CD4-positive, alpha-beta T cell treated with Interleukin-4 for 1 hour (primary cell): ENCODE results near the gene PARG.
"Not testable (repeated sequence)": the region's sequence is repeated elsewhere in the genome, so short reads cannot be mapped to it uniquely, and the experiment has no call there.

ENCODE experiments used
- DNase-seq, 2 donors: peaks; one replicate each; pipeline ENCODE4 v3.0.0-alpha.2; 2020 to 2022

The PARG gene

GRCh38 chr10:49941447-49942338, at the start of gene PARG, which contains the start of gene TIMM23B:
TSS of gene PARG (minus strand) at chr10:49942027. CDS start at chr10:49941725, 302 bp downstream.
TSS of gene TIMM23B (plus strand) at chr10:49942053. CDS start at chr10:49942195, 142 bp downstream.
- peak; percentile 78 to 83 for DNase-seq

DNA sequence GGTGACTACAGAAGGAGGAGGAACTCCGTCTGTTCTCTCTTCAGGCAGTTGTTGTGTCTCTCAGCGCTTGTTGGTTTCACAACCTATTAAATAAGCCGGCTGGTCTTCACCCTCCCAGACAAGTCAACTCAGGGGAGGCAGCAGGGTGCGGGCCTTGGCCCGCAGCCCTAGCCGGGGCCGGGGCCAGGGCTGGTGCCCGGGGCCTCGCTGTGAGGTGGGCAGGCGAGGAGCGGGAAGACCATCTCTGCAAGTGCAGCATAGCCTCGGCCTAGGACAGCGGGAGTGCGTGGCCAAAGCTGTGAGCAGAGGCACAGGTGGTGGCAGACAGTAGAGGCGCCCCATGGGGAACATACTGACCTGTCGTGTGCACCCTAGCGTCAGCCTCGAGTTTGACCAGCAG, 46.5 kb upstream of the PARG start, which contains the start of gene AGAP6:
Gene AGAP6, plus strand, starts transcription at position 31 of the 400 bp plus-strand sequence. Its CDS starts 310 bp downstream, at position 341.
- not testable (repeated sequence) for DNase-seq

DNA sequence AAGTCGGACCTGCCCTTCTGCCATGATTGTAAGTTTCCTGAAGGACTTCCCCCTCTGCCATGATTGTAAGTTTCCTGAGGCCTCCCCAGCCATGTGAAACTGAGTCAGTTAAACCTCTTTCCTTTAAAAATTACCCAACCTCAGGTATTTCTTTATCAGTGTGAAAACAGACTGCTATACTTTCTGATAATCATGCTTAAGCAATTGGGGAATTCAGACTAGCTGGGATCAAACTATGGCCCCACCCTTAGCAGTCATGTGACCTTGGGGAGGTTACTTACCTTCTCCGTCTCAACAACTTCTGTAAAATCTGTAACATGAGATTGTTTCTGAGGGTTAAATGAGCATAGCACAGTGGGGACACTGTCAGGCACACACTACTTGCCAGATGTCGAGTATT, 45.4 kb upstream of the PARG start:
- DNase-seq: not testable (repeated sequence)

DNA sequence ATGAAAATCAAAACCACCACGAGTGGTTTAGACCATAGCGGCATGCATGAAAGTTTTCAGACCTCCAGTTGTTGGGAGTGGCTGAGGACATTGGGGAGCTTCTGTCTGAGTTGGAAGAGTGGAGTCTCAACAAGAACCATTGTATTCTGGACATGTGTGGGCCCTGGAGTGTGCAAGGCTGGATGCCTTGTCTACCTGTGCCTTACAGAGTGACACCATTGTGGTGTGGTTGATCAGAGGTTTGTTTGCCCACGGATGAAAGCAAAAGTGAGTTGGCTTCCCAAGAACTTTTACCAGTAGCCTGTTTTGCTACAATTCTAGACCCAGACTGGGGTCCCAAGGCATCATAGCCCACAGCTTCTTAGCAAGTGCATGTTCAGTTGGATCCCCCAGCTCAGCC, 35.9 kb upstream of the PARG start:
- DNase-seq: not testable (repeated sequence)

GRCh38 chr10:49972094-49972493, 30.3 kb upstream of the PARG start:
- DNase-seq: not testable (repeated sequence)

DNA sequence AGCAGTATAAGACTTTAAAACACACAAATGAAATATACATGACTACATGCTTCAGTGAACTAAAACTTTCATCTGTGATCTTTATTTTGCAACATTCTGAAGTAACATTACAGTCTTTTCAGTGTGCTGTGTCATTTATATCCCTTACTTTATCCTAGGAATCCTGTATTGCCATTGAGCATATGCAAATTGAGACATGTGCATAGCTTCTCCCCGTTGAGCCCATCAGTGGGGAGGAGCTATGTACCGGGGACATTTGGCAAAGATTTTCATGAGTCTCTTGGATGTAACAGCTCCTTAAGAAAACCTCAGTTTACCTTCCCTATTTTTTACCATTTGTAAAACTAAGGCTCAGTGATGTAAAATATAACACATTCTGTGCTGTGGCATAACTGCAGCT, 29.6 kb upstream of the PARG start:
- DNase-seq: not testable (repeated sequence)

- not testable (repeated sequence) for DNase-seq
Measured at GRCh38 chr10:49970331-49970857, 28.6 kb upstream of the PARG start.

DNA sequence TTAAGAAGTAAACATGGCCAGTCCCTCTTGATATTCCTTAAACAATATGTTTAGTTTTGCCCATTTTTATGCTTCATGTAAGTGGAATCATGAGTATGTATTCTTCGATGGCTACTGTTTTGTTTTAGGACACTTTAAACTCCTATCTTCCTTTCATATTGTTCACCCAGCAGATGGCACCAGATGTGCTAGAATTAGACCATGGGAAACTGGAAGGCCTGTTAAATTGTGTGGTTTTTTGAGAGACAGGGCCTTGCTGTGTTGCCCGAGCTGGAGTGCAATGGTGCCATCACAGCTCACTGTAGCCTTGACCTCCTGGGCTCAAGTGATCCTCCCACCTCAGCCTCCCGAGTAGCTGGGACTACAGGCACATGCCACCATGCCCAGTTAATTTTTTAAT, 11.3 kb upstream of the PARG start:
- DNase-seq: not testable (repeated sequence)

DNA sequence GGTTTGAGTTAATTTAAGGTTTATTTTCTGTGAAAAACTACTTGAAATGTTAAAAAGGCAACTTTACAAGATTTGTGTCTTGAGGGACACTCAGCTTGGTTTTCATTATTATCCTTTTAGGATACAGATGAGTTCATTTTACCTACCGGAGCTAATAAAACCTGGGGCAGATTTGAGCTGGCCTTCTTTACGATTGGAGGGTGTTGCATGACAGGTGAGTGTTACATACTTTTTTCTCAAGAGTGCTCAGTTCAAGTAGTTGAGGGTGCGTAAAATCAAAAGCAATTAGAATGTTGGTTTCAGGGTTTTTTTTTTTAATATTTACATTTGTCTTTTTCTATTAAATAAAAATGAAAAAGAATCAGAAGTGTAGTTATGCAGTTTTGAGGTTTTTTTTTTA, 10.2 kb upstream of the PARG start:
- DNase-seq: not testable (repeated sequence)

- DNase-seq: not testable (repeated sequence)
Measured at GRCh38 chr10:49948737-49949136, 6.9 kb upstream of the PARG start.

DNA sequence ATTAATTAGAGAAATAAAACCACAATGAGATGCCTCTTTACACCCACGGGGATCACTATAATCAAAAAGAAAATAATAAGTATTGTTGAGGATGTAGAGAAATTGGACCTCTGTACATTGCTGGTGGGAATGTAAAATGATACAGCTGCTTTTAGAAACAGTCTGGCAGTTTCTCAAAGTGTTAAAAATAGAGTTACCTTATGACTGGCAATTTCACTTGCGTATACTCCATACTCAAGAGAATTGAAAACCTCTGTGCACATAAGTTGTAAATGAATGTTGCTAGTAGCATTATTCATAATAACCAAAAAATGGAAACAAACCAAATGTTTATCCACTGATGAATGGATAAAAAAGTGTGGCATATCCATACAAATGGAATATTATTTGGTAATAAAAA, 6.3 kb upstream of the PARG start:
- DNase-seq: not testable (repeated sequence)

GRCh38 chr10:49943607-49944006, 1.8 kb upstream of the PARG start:
- DNase-seq: not testable (repeated sequence)

DNA sequence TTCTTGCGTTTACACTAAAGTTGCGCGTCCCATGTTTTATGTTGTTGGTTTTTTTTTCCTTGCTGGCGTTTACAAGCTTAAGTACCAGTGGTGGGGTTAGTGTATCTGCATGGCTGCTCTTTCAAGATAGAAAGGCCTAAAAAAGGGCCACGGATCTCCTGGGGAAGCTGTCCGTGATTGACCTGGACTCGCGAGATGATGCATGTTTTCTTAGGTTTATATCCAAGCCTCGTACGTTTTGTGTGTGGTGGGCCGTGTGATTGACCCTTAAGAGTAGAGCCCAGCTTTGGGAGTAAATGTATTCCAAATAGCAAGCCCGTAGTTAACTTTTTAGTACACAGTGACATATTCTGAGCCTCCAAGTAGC, 495 bp upstream of the PARG start:
- DNase-seq: not testable (repeated sequence)

DNA sequence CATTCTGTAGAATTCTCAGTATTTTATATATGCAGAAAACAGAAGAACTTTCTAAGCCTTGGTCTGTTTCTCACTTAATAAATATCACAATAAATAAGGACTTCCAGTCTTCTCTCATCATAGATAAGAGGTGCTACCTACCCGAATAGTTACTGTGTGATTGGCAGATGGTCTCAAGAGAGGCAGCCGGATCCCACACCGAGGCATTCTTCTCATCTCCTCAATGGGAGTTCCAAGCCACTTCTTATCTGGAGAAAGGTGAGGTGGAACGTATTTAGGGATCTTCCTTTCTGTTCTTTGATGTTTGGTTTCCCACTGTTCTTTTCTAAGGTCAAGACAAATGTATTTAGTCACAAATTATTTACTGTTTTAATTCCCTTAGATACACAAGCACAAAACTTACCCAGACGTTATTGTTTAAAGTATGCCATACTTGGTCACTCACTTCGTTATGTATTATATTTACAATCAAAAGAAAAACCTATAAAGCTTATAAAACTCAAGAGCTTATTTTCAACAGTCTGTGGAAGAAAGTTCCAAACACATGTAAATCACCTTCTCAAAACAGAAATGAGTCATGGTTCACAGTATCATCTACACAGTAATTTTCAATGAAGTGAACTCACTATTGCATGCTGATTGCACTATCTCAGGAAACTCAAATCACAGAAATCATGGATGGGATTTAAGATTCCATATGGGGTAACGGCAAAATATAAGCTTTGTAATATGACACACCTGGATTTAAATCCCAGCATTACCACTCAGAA, 9.7 kb downstream of the PARG start:
- not testable (repeated sequence) for DNase-seq

DNA sequence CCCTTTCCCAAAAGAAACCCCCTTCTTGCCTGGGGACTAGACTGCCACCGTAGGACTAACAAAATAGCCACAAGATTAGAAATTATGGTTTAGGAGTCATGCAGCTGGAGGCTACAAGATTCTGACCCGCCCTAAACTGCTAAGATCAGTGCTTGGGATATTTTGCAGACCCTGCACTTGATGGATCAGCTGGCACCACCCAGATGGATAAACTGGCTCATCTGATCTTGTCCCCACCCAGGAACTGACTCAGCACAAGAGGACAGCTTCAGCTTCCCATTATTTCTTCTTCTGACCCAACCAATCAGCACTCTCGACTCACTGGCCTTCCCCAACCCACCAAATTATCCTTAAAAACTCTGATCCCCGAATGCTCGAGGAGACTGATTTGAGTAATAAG, 10.6 kb downstream of the PARG start:
- DNase-seq: not testable (repeated sequence)

- not testable (repeated sequence) for DNase-seq
Measured at GRCh38 chr10:49923572-49923971, 18.3 kb downstream of the PARG start.

GRCh38 chr10:49922041-49922440, 19.8 kb downstream of the PARG start:
- DNase-seq: not testable (repeated sequence)

DNA sequence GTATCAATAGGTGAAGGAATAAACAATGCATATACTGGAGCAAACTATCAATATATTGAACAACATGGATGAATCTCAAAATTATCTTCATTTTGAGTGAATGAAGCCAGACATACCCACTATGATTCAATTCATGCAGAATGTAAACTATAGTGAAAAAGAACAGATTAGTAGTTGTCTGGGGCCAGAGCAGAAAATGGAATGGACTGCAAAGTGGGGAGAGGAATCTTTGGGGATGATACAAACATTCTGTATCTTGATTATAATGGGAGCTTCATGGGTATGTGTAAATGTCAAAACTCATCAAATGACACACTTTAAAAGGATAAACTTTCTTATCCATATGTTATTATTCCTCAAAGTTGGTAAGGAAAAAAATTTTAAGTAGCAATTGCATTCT, 23.9 kb downstream of the PARG start:
- DNase-seq: not testable (repeated sequence)

GRCh38 chr10:49916451-49916850, 25.4 kb downstream of the PARG start:
- not testable (repeated sequence) for DNase-seq

DNA sequence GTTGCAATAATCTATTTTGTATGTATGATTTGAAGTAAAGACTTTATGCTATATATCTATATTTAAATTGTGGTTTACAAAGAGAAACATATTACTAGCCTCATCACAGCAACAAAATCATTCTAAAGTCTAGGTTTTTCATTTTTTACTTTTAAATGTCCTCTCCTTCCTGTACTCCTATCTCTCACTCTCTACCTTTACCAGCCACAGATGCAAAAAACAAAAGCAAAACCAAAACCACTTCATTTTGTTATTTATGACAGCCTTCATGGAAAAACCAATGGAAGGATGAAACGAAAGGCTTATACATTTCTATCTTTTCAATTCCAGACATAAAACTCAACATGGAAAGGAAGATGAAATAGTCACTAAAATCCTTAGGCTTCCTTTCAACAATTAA, 31.5 kb downstream of the PARG start:
- not testable (repeated sequence) for DNase-seq

DNA sequence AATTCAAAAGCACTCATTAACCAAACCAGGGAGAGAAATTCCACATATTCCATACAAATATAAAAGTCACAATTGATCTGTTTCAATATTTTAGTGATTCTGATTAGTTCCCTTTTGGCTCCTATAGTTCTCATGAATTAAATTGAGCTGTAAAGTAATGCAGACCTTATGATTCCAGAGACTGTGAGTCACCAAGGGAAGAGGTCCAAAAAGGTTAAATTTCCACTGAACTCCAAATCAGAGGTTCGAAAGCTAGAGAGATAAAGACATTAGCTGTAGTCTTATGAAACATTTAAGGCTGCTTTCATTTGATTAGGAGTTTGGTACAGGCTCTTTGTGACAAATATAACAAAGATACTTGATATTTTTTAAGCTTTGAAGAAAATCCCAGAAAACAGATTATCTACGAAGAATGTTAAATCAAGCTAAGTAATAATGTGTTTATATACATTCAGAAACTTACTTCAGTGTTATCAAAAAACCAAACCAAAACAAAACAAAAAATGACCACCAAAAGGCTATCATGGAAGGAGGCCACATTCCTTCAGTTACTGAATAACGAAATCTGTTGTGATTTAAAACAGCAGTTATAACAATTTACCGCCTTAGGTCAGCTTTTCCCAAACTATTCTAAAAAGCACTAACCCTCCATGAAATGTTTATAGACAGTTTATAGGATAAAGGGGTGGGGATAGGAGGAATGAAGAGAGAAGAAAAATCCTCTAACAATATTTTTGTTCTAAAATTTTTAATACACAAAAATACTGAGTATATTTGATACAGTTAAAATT, 33.3 kb downstream of the PARG start:
- not testable (repeated sequence) for DNase-seq

GRCh38 chr10:49903829-49904228, 38.0 kb downstream of the PARG start:
- not testable (repeated sequence) for DNase-seq
